Measurements from ENCODE around the gene CLDN20. TPM values are rescaled to one million over a fixed set of nuclear protein-coding genes. Genes with fewer than 3 reads are reported as not detected.

The CLDN20 gene
- total and polyA plus RNA-seq, 10 of the 15 experiments (the other 5 are each of a cell fraction or from before 2014, with no cell fraction given): 0.13 to 0.23 TPM; not detected in 8

GRCh38 chr6:155262655-155263054 is 1.2 kb upstream of the CLDN20 start:
- no peak overlapping the region for H2AFZ ChIP-seq (ENCODE audit: control insufficient read depth, low read depth, low read length)
- SMC1A ChIA-PET (ENCODE audit: uncharacterized antibody, unreplicated experiment): interaction anchor here (1.1 to 2.8 kb wide), 6 partner anchors 9 to 85 kb away, joined by 3 to 10 read pairs (median 5); no protein-coding TSS in a partner anchor
- in situ Hi-C loops (cut with MboI) (no loop called here), intact Hi-C loops (cut with micrococcal nuclease; ENCODE audit: unreplicated experiment) (no loop called here)
- no peak overlapping the region for H3K4me3 ChIP-seq
- no peaks in the 10 kb centered on the region for H3K27me3 ChIP-seq (replicated peaks in 1 of 2; ENCODE audit: control insufficient read depth in 2 of 2, insufficient read depth in 2 of 2, low read length in 1 of 2)
- TF ChIP-seq ZNF592 (IDR thresholded peaks at IDR 0.05): no peak
- peak; percentile 75 for TF ChIP-seq ZBTB40 (IDR thresholded peaks at IDR 0.05; ENCODE audit: borderline replicate concordance)
- POLR2A ChIA-PET: no interaction called here
- BruUV-seq (replicated peaks): no TSS peak
- FAIRE-seq (no peak), DNase-seq (ENCODE audit: low read depth, low spot score) (no peak), ATAC-seq (no peak)
- no peak overlapping the region for H3K27ac ChIP-seq (ENCODE audit: control insufficient read depth, insufficient read depth)
- CTCF ChIA-PET: interaction anchor here (1.0 to 1.7 kb wide), 4 partner anchors 14 to 87 kb away, joined by 3 to 4 read pairs (median 3); no protein-coding TSS in a partner anchor
- no peaks in the 10 kb centered on the region for H3K9me3 ChIP-seq (replicated peaks; ENCODE audit: control insufficient read depth, insufficient read depth, low read length)
- peaks cover 8 to 15% of the 10 kb centered on the region in 2 experiments; a peak in 3 of 4 replicates for H3K36me3 ChIP-seq (ENCODE audit: control insufficient read depth in 2 of 2, insufficient read depth in 2 of 2, low read length in 1 of 2)
- no peaks in the 10 kb centered on the region for H3K79me2 ChIP-seq (ENCODE audit: control insufficient read depth, insufficient read depth, low read length)
- RAD21 ChIA-PET (ENCODE audit: unreplicated experiment): interaction anchor here (1.4 to 2.3 kb wide), 2 partner anchors 14 to 86 kb away, joined by 5 read pairs; no protein-coding TSS in a partner anchor
- peaks cover 17% of the 10 kb centered on the region for H3K4me1 ChIP-seq (ENCODE audit: control insufficient read depth, insufficient read depth, low read length)
- no peak overlapping the region for H3K9ac ChIP-seq (ENCODE audit: control insufficient read depth, insufficient read depth, low read length)
- no peak overlapping the region for H3K4me2 ChIP-seq (ENCODE audit: control insufficient read depth, insufficient read depth)
- WGBS (ENCODE audit: insufficient coverage, insufficient replicate concordance, low lambda C conversion rate, missing lambda C conversion rate): 91% methylated on average over 4 of the region's 4 CpGs
- no peaks in the 10 kb centered on the region for H4K20me1 ChIP-seq (ENCODE audit: control insufficient read depth, insufficient read depth)

Measured in GM12878 (cell line).